Measurements from ENCODE around the gene TUBG1. TPM values are rescaled to one million over a fixed set of nuclear protein-coding genes. Genes with fewer than 3 reads are reported as not detected.
A peak's percentile ranks its signal among the peaks of the same experiment; 100 is the strongest.

TUBG1 gene
- polyA plus RNA-seq, 1 donor (not counting 4 experiments of a cell fraction or from before 2014, with no cell fraction given): 54.8 TPM

DNA sequence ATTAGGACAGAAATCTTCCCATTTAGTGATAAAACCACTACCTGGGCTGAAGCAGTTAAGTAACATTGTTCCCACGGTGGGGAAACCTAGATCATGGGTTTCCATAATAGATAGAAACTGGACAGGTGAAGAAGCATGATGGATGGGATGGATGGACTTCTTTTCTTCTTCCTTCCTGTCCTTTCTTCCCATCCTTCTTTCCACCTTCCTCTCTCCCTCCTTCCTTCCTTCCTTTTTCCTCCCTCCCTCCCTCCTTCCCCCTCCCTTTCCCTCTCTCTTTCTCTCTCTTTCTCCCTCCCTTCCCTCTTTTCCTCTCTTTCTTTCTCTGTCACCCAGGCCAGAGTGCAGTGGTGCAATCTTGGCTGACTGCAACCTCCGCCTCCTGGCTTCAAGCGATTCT lies 35.0 kb upstream of the TUBG1 start:
- Histone ChIP-seq H3K79me2 (ENCODE audit: control insufficient read depth, insufficient read depth, low read length) (peaks cover 40% of the 10 kb centered on the region), H3K4me3 (ENCODE audit: control insufficient read depth in 2 of 3, extremely low read depth in 1 of 3, insufficient read depth in 2 of 3, low read depth in 1 of 3, low read length in 3 of 3) (no peak overlapping the region)

DNA sequence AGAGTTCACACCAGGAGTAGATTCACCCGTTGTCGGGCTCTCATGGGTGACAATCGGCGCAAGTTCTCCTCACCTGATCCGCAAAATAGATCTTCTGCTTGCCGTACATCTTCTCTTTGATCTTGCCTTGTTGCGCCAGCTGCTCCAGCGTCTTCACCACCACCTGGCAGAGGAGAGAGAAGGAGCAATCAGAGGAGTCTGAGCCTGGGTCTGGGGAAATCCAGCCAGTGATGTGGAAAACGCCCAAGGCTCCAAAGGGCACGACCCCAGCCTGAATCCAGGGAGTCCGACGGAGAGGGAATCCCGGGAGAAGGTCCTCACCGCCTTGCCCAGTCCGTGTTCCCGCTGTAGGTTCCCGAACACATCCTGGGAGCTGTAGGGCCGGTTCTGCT lies 32.3 kb upstream of the TUBG1 start:
- H3K27me3 ChIP-seq (ENCODE audit: control insufficient read depth, extremely low read depth, insufficient read depth, low read length): no peaks in the 10 kb centered on the region
- TF ChIP-seq, protein P1, sequence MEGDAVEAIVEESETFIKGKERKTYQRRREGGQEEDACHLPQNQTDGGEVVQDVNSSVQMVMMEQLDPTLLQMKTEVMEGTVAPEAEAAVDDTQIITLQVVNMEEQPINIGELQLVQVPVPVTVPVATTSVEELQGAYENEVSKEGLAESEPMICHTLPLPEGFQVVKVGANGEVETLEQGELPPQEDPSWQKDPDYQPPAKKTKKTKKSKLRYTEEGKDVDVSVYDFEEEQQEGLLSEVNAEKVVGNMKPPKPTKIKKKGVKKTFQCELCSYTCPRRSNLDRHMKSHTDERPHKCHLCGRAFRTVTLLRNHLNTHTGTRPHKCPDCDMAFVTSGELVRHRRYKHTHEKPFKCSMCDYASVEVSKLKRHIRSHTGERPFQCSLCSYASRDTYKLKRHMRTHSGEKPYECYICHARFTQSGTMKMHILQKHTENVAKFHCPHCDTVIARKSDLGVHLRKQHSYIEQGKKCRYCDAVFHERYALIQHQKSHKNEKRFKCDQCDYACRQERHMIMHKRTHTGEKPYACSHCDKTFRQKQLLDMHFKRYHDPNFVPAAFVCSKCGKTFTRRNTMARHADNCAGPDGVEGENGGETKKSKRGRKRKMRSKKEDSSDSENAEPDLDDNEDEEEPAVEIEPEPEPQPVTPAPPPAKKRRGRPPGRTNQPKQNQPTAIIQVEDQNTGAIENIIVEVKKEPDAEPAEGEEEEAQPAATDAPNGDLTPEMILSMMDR (optimal IDR thresholded peaks at IDR 0.05 in 1 of 3, IDR thresholded peaks at IDR 0.05 in 1 of 3, conservative IDR thresholded peaks at IDR 0.05 in 1 of 3; ENCODE audit: extremely low read depth in 1 of 3, insufficient read depth in 2 of 3, low read length in 3 of 3): no peak
- no peak for TF ChIP-seq EZH2 (IDR thresholded peaks at IDR 0.05; ENCODE audit: low read length)
- FAIRE-seq (no peak), DNase-seq (ENCODE audit: low read depth, low spot score) (no peak)
- H3K9me3 ChIP-seq (ENCODE audit: control insufficient read depth, low read depth, low read length): no peaks in the 10 kb centered on the region
- peaks cover 30% of the 10 kb centered on the region for H3K79me2 ChIP-seq (ENCODE audit: control insufficient read depth, insufficient read depth, low read length)
- H4K20me1 ChIP-seq (ENCODE audit: control insufficient read depth, extremely low read depth, insufficient read depth, low read length): no peaks in the 10 kb centered on the region
- peak overlapping the region; percentile 92 for H3K9ac ChIP-seq (ENCODE audit: control insufficient read depth, extremely low read depth, insufficient read depth, low read length)
- H2AFZ ChIP-seq (ENCODE audit: control insufficient read depth, low read length): peak overlapping the region; percentile 63
- peak overlapping the region; percentile 71 for H3K27ac ChIP-seq (ENCODE audit: control insufficient read depth, insufficient read depth, low read length)
- dilution Hi-C loops (cut with MboI; ENCODE audit: extremely low pct_ligation_motif_present, low sequenced_read_pairs): no loop called here
- H3K4me3 ChIP-seq (ENCODE audit: control insufficient read depth in 2 of 3, extremely low read depth in 1 of 3, insufficient read depth in 2 of 3, low read depth in 1 of 3, low read length in 3 of 3): peak overlapping the region; percentile 76 to 98 (median 92)
- peak overlapping the region; percentile 88 for H3K4me2 ChIP-seq (ENCODE audit: control insufficient read depth, extremely low read depth, insufficient read depth, low read depth, low read length)
- peaks cover 30 to 35% of the 10 kb centered on the region in 2 experiments for H3K36me3 ChIP-seq (ENCODE audit: control insufficient read depth in 2 of 2, extremely low read depth in 1 of 2, insufficient read depth in 2 of 2, low read length in 2 of 2)
- no peaks in the 10 kb centered on the region for H3K9me1 ChIP-seq (ENCODE audit: control insufficient read depth, extremely low read depth, insufficient read depth, low read length)
- peaks cover 18% of the 10 kb centered on the region for H3K4me1 ChIP-seq (ENCODE audit: control insufficient read depth, extremely low read depth, insufficient read depth, low read length)

More for the DNA sequence above, 35.0 kb upstream of the TUBG1 start:
- Histone ChIP-seq H3K27me3 (ENCODE audit: control insufficient read depth, extremely low read depth, insufficient read depth, low read length) (no peaks in the 10 kb centered on the region), H3K27ac (ENCODE audit: control insufficient read depth, insufficient read depth, low read length) (no peak overlapping the region), H3K9ac (ENCODE audit: control insufficient read depth, extremely low read depth, insufficient read depth, low read length) (no peak overlapping the region), H3K4me2 (ENCODE audit: control insufficient read depth, extremely low read depth, insufficient read depth, low read depth, low read length) (no peak overlapping the region), H3K9me3 (ENCODE audit: control insufficient read depth, low read depth, low read length) (no peaks in the 10 kb centered on the region), H3K4me1 (ENCODE audit: control insufficient read depth, extremely low read depth, insufficient read depth, low read length) (peaks cover 18% of the 10 kb centered on the region), H2AFZ (ENCODE audit: control insufficient read depth, low read length) (no peak overlapping the region), H3K9me1 (ENCODE audit: control insufficient read depth, extremely low read depth, insufficient read depth, low read length) (no peaks in the 10 kb centered on the region), H3K36me3 (ENCODE audit: control insufficient read depth in 2 of 2, extremely low read depth in 1 of 2, insufficient read depth in 2 of 2, low read length in 2 of 2) (peaks cover 31 to 34% of the 10 kb centered on the region in 2 experiments), H4K20me1 (ENCODE audit: control insufficient read depth, extremely low read depth, insufficient read depth, low read length) (no peaks in the 10 kb centered on the region)
- dilution Hi-C loops (cut with MboI; ENCODE audit: extremely low pct_ligation_motif_present, low sequenced_read_pairs): no loop called here
- TF ChIP-seq, protein P1 (optimal IDR thresholded peaks at IDR 0.05 in 1 of 3, IDR thresholded peaks at IDR 0.05 in 1 of 3, conservative IDR thresholded peaks at IDR 0.05 in 1 of 3; ENCODE audit: extremely low read depth in 1 of 3, insufficient read depth in 2 of 3, low read length in 3 of 3): no peak
- no peak for TF ChIP-seq EZH2 (IDR thresholded peaks at IDR 0.05; ENCODE audit: low read length)
- FAIRE-seq: no peak
- DNase-seq (ENCODE audit: low read depth, low spot score): no peak

All from keratinocyte (primary cell).